CD4-positive, alpha-beta T cell treated with Interleukin-6 at 100 ng/mL for 8 hours (primary cell): Measurements from ENCODE around the gene MIX23.
"Not testable (repeated sequence)": the region's sequence is repeated elsewhere in the genome, so short reads cannot be mapped to it uniquely, and the experiment has no call there.

ENCODE experiments used
- DNase-seq: peaks from one replicate; pipeline ENCODE4 v3.0.0-alpha.2; 2020; ENCODE audit warnings: mixed read lengths, low spot score

The MIX23 gene

DNA sequence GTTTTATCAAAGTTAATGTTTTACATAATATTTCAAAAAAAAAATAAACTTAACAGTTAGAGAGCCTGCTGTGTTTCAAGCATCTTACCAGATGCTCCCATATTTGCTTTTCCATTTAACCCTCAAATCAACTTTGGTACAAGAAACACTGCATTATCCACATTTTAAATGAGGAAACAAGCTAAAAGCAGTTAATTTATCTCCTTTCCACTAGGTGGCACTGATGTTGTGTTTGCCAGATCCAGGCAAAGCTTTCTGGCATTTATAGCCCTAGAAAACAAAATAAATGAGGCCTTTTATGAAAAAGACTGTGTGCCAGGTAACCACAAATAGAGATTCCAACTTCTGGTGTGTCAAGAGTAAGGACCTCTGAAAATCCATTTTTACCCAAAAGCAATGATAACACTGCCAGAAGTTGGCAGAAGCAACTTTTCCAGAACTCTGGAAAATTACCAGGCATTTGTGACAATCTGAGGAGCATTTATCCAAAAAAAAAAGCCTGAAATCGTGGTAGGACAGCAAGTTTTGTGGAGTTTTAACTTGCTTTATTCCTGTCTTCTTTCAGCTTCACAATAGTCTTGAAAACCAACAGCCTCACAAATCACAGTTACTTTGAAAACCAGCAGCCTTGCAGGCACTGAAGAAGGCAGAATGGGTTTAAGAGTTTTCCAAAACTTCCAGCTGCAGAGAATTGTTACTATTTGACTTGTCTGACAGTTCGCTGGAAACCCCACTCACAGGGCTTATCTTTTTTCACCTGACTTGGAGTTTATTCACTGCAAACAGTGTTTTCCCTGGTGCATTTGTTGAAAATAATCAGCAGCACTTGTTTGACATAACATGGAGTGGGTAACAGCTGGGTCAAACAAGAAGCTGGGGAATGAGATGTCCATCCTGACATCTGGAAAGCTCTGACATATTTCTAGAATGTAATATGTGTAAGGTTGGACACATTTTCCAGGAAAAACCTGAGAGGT, 10.1 kb upstream of the MIX23 start:
- DNase-seq: peak; percentile 50

DNA sequence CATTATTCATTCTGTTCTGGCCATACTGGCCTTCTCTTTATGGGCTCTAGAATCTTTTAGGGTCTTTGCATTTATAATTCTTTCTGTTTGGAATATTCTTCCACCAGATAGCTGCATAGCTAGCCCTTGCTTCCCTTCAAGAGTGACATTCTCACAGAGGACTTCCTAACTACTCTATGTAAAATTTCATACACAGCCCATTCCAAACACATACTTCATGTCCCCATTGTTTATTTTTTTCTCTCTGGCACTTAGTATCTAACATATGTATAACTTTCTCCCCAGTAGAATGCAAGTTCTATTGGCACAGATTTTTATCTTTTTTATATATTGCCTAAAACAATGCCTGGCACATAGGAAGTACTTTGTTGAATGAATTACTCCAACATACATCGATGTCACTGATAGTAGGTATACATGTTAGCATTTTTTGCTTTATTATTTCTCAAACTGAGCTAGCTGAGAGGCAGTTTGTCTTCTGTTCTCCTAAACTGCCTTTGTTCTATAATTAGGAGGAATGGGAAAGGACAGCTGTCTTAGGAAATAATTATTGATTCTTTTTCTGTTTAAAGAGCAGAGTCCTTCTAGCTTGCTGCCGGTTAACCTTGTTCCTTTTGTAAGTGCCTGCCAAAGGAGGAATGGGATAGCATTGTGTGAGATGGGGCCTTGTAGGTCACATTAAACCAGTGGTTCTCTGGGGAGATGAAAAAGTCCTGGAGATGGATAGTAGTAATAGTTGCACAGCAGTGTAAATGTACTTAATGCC, 8.8 kb upstream of the MIX23 start:
- DNase-seq: no peak

DNA sequence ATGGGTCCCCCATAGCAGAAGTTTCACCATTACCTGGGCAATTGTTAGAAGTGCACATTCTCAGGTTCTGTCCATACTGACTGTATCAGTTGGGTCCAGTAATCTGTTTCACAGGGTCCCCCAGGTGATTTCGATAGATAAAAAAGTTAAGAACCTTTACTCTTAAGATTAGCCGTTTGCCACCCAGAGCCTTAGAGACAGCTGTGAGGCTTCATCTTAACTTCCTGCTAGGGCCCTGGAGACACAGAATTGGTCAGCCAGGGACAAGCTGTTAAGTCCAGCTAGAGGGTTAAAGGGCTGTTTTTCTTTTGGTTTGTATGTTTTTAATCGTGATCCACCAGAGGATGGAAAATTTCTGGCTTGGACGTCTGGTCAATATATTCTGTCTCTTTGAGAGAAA, 7.6 kb upstream of the MIX23 start:
- DNase-seq: no peak

- DNase-seq: no peak
These were observed 6.9 kb upstream of the MIX23 start for GRCh38 chr3:122389892-122390291.

- no peak for DNase-seq
These were observed 6.2 kb upstream of the MIX23 start for GRCh38 chr3:122389197-122389596.

- no peak for DNase-seq
These were observed 4.7 kb upstream of the MIX23 start for GRCh38 chr3:122387709-122388108.

DNA sequence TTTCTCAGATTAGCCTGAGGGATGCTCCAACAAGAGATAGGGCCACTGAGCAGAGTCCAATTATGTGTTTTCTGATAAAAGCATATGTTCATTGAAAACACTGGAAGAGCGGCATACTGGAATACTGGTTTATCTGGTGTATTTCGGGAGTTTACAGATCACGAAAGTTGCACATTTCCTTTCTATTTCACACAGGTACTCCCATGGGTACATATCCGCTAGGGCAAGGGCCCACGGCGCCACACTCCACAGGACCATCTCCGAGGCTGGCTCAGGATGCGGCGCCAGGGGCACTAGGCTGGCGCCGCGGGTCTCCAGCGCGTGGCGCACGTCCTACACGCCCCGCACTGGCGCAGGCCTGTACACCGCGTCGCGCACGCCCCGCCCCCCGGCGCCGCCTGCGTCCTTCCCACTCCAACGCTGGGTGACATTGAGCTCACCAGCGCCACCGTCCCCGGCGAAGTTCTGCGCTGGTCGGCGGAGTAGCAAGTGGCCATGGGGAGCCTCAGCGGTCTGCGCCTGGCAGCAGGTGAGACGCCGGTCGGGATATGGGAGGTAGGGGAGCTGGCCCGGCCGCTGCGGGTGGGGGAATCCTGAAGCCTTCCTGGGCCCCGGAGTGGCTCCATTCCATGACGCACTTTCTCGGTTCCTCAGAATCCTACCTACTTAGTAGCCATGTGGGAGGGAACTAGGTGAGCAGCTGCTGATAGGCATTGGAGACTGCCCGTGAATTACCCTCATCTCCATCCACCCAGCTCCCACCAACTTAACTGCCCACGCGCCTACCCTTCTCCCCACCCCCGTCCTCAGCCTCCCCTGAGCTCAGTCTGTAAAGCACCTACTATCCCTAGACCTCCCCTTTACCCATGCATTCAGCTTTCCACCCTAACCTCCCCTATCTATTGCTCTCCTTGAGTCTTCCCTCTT, 1.0 kb upstream of the MIX23 start, which contains the start of gene FAM162A:
Gene FAM162A, plus strand, starts transcription at position 412 of the 927 bp plus-strand sequence. Its CDS starts 84 bp downstream, at position 496.
- peak; percentile 92 for DNase-seq

DNA sequence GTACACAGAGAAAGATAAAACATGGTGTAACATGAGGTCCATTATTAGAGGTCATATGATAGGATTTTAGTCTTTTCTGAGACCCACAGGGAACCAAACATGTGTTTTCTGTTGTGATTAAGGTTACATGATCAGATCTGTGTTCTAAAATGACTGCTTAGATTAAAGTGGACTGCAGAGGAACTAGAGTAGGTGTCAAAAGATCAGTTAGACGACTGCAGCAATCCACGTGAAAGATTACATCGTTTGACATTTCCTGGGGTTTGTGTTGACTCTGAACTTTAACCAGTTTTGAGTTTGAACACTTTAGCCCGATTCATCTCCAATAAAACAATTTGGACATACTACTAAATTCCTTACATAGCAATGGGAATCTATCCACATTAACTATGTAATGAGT, 5.1 kb downstream of the MIX23 start:
- no peak for DNase-seq

DNA sequence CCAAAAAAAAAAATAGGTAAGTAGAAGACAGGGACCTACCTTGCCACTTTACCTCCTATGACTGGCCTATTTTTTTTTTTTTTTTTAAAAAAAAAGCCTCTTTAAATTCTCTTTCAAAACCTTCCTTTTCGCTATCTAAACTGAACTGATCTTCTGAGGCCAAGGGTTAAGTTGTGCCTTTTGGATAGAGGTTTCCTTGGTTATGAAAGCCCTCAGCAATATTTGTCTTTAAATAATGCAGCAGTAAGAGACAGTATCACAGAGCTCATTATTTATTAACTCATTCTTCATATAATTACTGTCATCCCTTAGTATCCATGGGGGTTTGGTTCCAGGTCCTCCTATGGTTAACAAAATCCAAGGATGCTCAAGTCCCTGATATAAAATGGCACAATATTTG, 9.0 kb downstream of the MIX23 start:
- no peak for DNase-seq

DNA sequence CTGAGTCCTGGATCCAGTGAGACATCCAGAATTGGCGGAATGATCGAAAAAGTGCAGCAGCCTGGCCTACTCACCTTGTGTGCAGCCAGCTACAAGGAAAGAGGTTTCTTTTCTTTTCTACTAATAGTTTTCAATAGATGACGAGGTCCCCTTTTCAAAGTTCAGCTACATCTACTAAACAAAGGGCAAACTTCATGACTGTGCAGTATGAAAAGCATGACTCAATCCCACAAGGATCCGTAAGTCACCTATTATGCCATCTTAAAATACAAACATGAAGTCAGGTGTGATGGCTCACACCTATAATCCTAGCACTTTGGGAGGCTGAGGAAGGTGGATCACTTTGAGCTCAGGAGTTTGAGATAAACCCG, 16.7 kb downstream of the MIX23 start:
- no peak for DNase-seq

GRCh38 chr3:122365582-122366378, 17.3 kb downstream of the MIX23 start:
- not testable (repeated sequence) for DNase-seq

DNA sequence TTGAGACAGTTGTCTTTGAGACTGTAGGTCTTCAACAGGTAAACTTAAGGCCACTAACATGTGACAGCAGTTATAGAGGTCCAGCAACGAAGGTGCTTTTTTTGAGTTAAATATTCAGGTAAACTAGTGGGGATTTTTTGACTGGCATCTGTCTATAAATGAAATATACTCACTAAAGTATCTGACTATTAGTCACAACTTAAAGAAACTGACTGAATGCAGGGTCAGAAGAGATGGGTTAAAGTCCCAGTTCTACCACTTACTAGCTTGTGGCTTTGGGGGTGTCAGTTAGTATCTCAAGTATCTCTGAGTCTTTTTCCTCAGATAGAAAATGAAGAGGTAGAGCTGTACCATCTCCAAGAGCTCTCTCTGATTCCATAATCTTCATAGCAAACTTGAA, 18.0 kb downstream of the MIX23 start:
- no peak for DNase-seq

DNA sequence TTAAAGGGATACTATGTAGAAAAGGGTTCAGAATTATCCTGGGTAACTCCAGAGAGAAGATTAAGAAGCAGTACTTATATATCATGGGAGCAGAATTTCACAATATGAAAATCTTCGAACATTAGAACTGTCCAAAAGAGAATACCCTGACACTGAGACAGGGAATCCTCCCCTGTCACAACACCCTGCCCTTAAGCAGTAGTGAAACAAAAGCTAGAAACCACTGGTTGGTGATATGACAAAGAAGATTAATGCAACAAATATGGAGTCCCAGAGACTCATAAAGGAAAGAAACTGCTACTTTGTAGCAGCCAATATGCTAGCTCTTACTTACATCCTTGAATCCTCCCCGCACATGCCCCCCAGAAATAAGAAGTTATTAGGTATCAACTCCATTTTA, 18.5 kb downstream of the MIX23 start:
- DNase-seq: no peak

GRCh38 chr3:122362026-122362425, 21.0 kb downstream of the MIX23 start:
- DNase-seq: no peak

GRCh38 chr3:122358703-122359032, 24.4 kb downstream of the MIX23 start:
- DNase-seq: no peak

DNA sequence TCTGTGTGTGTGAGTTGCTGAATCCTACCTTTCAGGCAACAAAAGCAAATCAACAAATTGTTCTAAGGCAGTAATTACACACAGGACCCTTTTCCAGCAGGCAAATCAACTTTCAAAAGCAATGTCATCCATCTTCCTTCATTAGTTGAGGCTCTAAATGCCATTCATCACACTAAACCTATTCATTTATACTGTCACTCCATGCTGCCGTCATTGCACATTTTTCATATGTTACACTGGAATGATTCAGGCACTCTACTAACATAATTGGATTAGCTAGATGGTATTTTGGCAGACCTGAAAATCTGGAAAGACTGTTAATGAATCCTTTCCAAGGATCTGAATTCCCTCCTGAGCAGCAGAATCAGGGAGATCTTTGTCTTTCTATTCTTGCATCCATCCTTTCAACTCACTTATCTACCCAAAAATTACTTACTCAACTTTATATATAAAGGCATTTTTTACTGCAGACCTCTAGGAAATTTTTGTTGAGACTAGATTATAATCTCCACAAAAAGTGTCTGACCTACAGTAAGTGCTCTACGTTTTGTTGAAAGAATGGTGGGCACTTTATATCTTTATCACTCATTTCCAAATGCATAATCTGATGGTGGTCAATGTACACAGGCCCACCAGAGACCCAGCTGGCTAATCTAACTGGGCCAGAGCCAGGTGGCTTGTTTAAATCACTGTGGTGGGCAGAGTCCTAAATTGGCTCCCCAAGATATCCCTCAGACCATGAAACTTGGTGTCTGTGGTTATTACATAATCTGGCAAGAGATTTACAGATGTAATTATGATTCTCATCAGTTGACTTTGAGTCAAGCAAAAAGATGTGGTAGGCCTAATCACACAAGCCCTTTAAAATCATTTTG, 25.0 kb downstream of the MIX23 start:
- DNase-seq: no peak

GRCh38 chr3:122356402-122356801, 26.6 kb downstream of the MIX23 start:
- no peak for DNase-seq

DNA sequence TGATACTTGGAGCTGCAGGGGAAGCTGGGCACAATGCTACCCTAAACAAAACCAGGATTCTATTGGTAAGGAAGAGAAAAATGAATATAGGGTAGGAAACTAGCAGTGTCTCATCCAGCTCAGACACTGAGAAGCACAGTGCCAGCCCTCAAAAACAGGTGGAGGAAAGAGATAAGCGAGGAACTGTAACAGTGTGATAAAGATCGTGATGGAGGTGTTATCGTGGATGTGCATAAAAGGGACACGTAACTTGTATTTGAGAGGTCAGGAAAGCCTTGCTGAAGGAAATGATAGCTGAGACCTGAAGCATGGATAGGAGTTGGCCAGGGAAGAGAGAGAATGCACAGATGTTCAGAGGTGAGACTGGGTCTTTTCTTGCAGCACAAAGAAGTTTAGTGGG, 27.4 kb downstream of the MIX23 start:
- no peak for DNase-seq

- no peak for DNase-seq
These were observed 29.1 kb downstream of the MIX23 start for GRCh38 chr3:122353893-122354401.

- DNase-seq: no peak
These were observed 29.8 kb downstream of the MIX23 start for GRCh38 chr3:122353215-122353614.
